GM23338 (cell line): ENCODE data around the gene C20orf173. TPM values are rescaled to one million over a fixed set of nuclear protein-coding genes. Genes with fewer than 3 reads are reported as not detected.

Source experiments
- ATAC-seq: fragments of 200-7000 bp; cut with Tn5 transposase; 3 replicates; pipeline ENCODE4 v1.9.1; 2020
- DNase-seq: peaks from one replicate; pipeline ENCODE4 v3.0.0-alpha.2; 2015; ENCODE audit warnings: low spot score
- H2AFZ ChIP-seq: fragments of 200-600 bp; sonication (generic); 2 replicates; pipeline ENCODE4 v1.8.0; 2016; ENCODE audit warnings: antibody characterized with exemption, mild to moderate bottlenecking, moderate library complexity
- H3F3A ChIP-seq: fragments of 200-600 bp; sonication (generic); replicated peaks from 2 replicates; pipeline ENCODE4 v1.8.0; 2017; ENCODE audit warnings: antibody characterized with exemption, mixed run types, low read depth
- H3K27ac ChIP-seq: fragments of 200-600 bp; sonication (generic); 2 replicates; pipeline ENCODE4 v1.6.1; 2016; ENCODE audit warnings: low read depth
- H3K27me3 ChIP-seq: fragments of 200-600 bp; sonication (generic); 2 replicates; pipeline ENCODE4 v1.8.0; 2016; ENCODE audit warnings: mild to moderate bottlenecking, mixed run types, moderate library complexity; ENCODE audit not compliant: insufficient read depth
- H3K36me3 ChIP-seq: fragments of 200-600 bp; sonication (generic); 2 replicates; pipeline ENCODE4 v1.8.0; 2016; ENCODE audit warnings: mild to moderate bottlenecking; ENCODE audit not compliant: insufficient read depth
- H3K4me1 ChIP-seq: fragments of 200-600 bp; sonication (generic); 2 replicates; pipeline ENCODE4 v1.8.0; 2016; ENCODE audit warnings: mild to moderate bottlenecking, moderate library complexity; ENCODE audit not compliant: insufficient read depth
- H3K4me2 ChIP-seq: fragments of 200-600 bp; sonication (generic); 2 replicates; pipeline ENCODE4 v1.7.1; 2017; ENCODE audit warnings: mixed run types
- H3K4me3 ChIP-seq: fragments of 200-600 bp; sonication (generic); 2 replicates; pipeline ENCODE4 v1.6.1; 2016; ENCODE audit warnings: mixed run types
- H3K79me2 ChIP-seq: fragments of 200-600 bp; sonication (generic); replicated peaks from 2 replicates; pipeline ENCODE4 v1.8.0; 2017; ENCODE audit warnings: mild to moderate bottlenecking; ENCODE audit not compliant: insufficient read depth
- H3K9me2 ChIP-seq: fragments of 200-600 bp; sonication (generic); 2 replicates; pipeline ENCODE4 v1.8.0; 2017; ENCODE audit not compliant: insufficient read depth
- H4K20me1 ChIP-seq: fragments of 200-600 bp; sonication (generic); replicated peaks from 2 replicates; pipeline ENCODE4 v1.8.0; 2017; ENCODE audit warnings: mild to moderate bottlenecking; ENCODE audit not compliant: insufficient read depth
- H3K27ac Mint-ChIP-seq: 2 replicates; pipeline ENCODE4 v1.8.0; 2020; ENCODE audit warnings: inconsistent platforms, mild to moderate bottlenecking, moderate library complexity, mixed read lengths
- H3K27me3 Mint-ChIP-seq: 3 replicates; pipeline ENCODE4 v1.8.0; 2022; ENCODE audit warnings: low read depth, mild to moderate bottlenecking, moderate library complexity, mixed read lengths, inconsistent platforms; ENCODE audit not compliant: insufficient read depth, poor library complexity
- H3K36me3 Mint-ChIP-seq: 3 replicates; pipeline ENCODE4 v1.8.0; 2021; ENCODE audit warnings: low read depth, mild to moderate bottlenecking, inconsistent platforms, moderate library complexity, mixed read lengths
- H3K4me1 Mint-ChIP-seq: 3 replicates; pipeline ENCODE4 v1.8.0; 2020; ENCODE audit warnings: mild to moderate bottlenecking, inconsistent platforms, mixed read lengths
- H3K4me3 Mint-ChIP-seq: 3 replicates; pipeline ENCODE4 v1.8.0; 2021; ENCODE audit warnings: moderate library complexity, mild to moderate bottlenecking, inconsistent platforms, mixed read lengths
- H3K9me3 Mint-ChIP-seq: 3 replicates; pipeline ENCODE4 v1.8.0; 2020; ENCODE audit warnings: moderate library complexity, mild to moderate bottlenecking, inconsistent platforms, mixed read lengths
- CREB1 ChIP-seq: fragments of 250-450 bp; sonication (Bioruptor Pico); IDR thresholded peaks from 2 replicates; pipeline ENCODE4 v1.5.0; 2020; ENCODE audit warnings: low read depth, mild to moderate bottlenecking, moderate library complexity
- EZH2 ChIP-seq: fragments of 200-600 bp; sonication (generic); IDR thresholded peaks from one replicate; pipeline ENCODE4 v1.8.0; 2017; ENCODE audit warnings: antibody characterized with exemption, mild to moderate bottlenecking, low read depth; ENCODE audit not compliant: unreplicated experiment
- EZH2phosphoT487 ChIP-seq: fragments of 200-600 bp; sonication (generic); IDR thresholded peaks from one replicate; pipeline ENCODE4 v1.8.1; 2018; ENCODE audit warnings: antibody characterized with exemption; ENCODE audit not compliant: unreplicated experiment
- JUNB ChIP-seq: IDR thresholded peaks from one replicate; pipeline ENCODE4 v1.6.1; 2016; ENCODE audit warnings: antibody characterized with exemption; ENCODE audit not compliant: unreplicated experiment
- NANOG ChIP-seq: IDR thresholded peaks from 2 replicates; pipeline ENCODE4 v1.6.1; 2016; ENCODE audit warnings: antibody characterized with exemption, borderline replicate concordance
- POLR2AphosphoS5 ChIP-seq: IDR thresholded peaks from 2 replicates; pipeline ENCODE4 v1.6.1; 2016; ENCODE audit warnings: antibody characterized with exemption, low read depth
- STAT1 ChIP-seq: IDR thresholded peaks from one replicate; pipeline ENCODE4 v1.6.1; 2016; ENCODE audit warnings: antibody characterized with exemption; ENCODE audit not compliant: unreplicated experiment
- ZNF114 ChIP-seq: fragments of 250-450 bp; sonication (Bioruptor Pico); IDR thresholded peaks from 2 replicates; pipeline ENCODE4 v1.5.0; 2020; ENCODE audit warnings: mild to moderate bottlenecking, moderate library complexity
- ZNF462 ChIP-seq: fragments of 250-450 bp; sonication (Bioruptor Pico); IDR thresholded peaks from 2 replicates; pipeline ENCODE4 v1.5.0; 2020; ENCODE audit warnings: mild to moderate bottlenecking, moderate library complexity
- polyA plus RNA-seq: library from polyadenylated mRNA; unstranded; fragments of >200 nt; fragmentation: Nextera tagmentation; extraction: Ambion mirVana; gene quantifications from 2 replicates; pipeline ENCODE4 v1.2.1, GENCODE V29; 2016
- total RNA-seq: library from RNA; depleted of rRNA; stranded (reverse); fragments of >200 nt; shearing (Covaris generic); gene quantifications from 2 replicates; pipeline ENCODE4 v1.2.3, GENCODE V29; 2014
- TF ChIP-seq, protein P1 (sequence below): IDR thresholded peaks from 2 replicates; pipeline ENCODE4 v1.6.1; 2016; ENCODE audit warnings: antibody characterized with exemption
- TF ChIP-seq, protein P2 (sequence below), 2 experiments: fragments of 200-600 bp in 1 of 2; sonication (generic) in 1 of 2; conservative IDR thresholded peaks; 2 replicates each; pipeline versions ENCODE4 v1.5.1 to v1.6.1; 2016 to 2017; ENCODE audit warnings: antibody characterized with exemption in 2 of 2, low read depth in 2 of 2, mild to moderate bottlenecking in 2 of 2, moderate library complexity in 1 of 2
- TF ChIP-seq, protein P3 (sequence below): IDR thresholded peaks from one replicate; pipeline ENCODE4 v1.6.1; 2018; ENCODE audit warnings: antibody characterized with exemption; ENCODE audit not compliant: unreplicated experiment

C20orf173 gene
- total and polyA plus RNA-seq, 2 experiments from 2014 or later = not detected

GRCh38 chr20:35491823-35492222 lies 37.6 kb downstream of the C20orf173 start:
- no peak overlapping the region for H3K4me2 ChIP-seq
- no peaks in the 10 kb centered on the region for H3K9me3 Mint-ChIP-seq
- no peak for DNase-seq
- H3K4me1 Mint-ChIP-seq = no peaks in the 10 kb centered on the region
- no peaks in the 10 kb centered on the region for H3F3A ChIP-seq
- no peak overlapping the region for H2AFZ ChIP-seq
- H4K20me1 ChIP-seq = no peaks in the 10 kb centered on the region; the same call in 1 of the 2 replicates
- H3K27me3 ChIP-seq = no peaks in the 10 kb centered on the region
- TF ChIP-seq POLR2AphosphoS5 (no peak), ZNF462 (no peak), EZH2phosphoT487 (no peak), CREB1 (CRISPR knock-in tag) (no peak), EZH2 (no peak), NANOG (no peak), ZNF114 (CRISPR knock-in tag) (no peak), JUNB (no peak), STAT1 (no peak)
- TF ChIP-seq, protein P1, sequence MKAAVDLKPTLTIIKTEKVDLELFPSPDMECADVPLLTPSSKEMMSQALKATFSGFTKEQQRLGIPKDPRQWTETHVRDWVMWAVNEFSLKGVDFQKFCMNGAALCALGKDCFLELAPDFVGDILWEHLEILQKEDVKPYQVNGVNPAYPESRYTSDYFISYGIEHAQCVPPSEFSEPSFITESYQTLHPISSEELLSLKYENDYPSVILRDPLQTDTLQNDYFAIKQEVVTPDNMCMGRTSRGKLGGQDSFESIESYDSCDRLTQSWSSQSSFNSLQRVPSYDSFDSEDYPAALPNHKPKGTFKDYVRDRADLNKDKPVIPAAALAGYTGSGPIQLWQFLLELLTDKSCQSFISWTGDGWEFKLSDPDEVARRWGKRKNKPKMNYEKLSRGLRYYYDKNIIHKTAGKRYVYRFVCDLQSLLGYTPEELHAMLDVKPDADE = no peak
- TF ChIP-seq, protein P2, sequence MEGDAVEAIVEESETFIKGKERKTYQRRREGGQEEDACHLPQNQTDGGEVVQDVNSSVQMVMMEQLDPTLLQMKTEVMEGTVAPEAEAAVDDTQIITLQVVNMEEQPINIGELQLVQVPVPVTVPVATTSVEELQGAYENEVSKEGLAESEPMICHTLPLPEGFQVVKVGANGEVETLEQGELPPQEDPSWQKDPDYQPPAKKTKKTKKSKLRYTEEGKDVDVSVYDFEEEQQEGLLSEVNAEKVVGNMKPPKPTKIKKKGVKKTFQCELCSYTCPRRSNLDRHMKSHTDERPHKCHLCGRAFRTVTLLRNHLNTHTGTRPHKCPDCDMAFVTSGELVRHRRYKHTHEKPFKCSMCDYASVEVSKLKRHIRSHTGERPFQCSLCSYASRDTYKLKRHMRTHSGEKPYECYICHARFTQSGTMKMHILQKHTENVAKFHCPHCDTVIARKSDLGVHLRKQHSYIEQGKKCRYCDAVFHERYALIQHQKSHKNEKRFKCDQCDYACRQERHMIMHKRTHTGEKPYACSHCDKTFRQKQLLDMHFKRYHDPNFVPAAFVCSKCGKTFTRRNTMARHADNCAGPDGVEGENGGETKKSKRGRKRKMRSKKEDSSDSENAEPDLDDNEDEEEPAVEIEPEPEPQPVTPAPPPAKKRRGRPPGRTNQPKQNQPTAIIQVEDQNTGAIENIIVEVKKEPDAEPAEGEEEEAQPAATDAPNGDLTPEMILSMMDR (conservative IDR thresholded peaks at IDR 0.05; ENCODE audit: low read depth in 2 of 2) = no peak
- TF ChIP-seq, protein P3, sequence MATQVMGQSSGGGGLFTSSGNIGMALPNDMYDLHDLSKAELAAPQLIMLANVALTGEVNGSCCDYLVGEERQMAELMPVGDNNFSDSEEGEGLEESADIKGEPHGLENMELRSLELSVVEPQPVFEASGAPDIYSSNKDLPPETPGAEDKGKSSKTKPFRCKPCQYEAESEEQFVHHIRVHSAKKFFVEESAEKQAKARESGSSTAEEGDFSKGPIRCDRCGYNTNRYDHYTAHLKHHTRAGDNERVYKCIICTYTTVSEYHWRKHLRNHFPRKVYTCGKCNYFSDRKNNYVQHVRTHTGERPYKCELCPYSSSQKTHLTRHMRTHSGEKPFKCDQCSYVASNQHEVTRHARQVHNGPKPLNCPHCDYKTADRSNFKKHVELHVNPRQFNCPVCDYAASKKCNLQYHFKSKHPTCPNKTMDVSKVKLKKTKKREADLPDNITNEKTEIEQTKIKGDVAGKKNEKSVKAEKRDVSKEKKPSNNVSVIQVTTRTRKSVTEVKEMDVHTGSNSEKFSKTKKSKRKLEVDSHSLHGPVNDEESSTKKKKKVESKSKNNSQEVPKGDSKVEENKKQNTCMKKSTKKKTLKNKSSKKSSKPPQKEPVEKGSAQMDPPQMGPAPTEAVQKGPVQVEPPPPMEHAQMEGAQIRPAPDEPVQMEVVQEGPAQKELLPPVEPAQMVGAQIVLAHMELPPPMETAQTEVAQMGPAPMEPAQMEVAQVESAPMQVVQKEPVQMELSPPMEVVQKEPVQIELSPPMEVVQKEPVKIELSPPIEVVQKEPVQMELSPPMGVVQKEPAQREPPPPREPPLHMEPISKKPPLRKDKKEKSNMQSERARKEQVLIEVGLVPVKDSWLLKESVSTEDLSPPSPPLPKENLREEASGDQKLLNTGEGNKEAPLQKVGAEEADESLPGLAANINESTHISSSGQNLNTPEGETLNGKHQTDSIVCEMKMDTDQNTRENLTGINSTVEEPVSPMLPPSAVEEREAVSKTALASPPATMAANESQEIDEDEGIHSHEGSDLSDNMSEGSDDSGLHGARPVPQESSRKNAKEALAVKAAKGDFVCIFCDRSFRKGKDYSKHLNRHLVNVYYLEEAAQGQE = no peak
- peaks cover 66% of the 10 kb centered on the region for H3K36me3 Mint-ChIP-seq
- no peak overlapping the region for H3K27ac Mint-ChIP-seq
- H3K4me1 ChIP-seq = no peaks in the 10 kb centered on the region
- no peaks in the 10 kb centered on the region for H3K9me2 ChIP-seq
- no peak overlapping the region for H3K4me3 Mint-ChIP-seq
- no peaks in the 10 kb centered on the region for H3K79me2 ChIP-seq
- H3K27ac ChIP-seq = no peak overlapping the region
- H3K36me3 ChIP-seq = peaks cover 15% of the 10 kb centered on the region; the same call in 1 of the 2 replicates
- peaks cover 6% of the 10 kb centered on the region for H3K27me3 Mint-ChIP-seq
- no peak for ATAC-seq
- no peak overlapping the region for H3K4me3 ChIP-seq
